ENCODE results near the gene ANO1. TPM values are rescaled to one million over a fixed set of nuclear protein-coding genes. Genes with fewer than 3 reads are reported as not detected.

ANO1 gene
- total RNA-seq, 6 experiments from 2014 or later = 32.1 to 292 (median 78.0) TPM

DNA sequence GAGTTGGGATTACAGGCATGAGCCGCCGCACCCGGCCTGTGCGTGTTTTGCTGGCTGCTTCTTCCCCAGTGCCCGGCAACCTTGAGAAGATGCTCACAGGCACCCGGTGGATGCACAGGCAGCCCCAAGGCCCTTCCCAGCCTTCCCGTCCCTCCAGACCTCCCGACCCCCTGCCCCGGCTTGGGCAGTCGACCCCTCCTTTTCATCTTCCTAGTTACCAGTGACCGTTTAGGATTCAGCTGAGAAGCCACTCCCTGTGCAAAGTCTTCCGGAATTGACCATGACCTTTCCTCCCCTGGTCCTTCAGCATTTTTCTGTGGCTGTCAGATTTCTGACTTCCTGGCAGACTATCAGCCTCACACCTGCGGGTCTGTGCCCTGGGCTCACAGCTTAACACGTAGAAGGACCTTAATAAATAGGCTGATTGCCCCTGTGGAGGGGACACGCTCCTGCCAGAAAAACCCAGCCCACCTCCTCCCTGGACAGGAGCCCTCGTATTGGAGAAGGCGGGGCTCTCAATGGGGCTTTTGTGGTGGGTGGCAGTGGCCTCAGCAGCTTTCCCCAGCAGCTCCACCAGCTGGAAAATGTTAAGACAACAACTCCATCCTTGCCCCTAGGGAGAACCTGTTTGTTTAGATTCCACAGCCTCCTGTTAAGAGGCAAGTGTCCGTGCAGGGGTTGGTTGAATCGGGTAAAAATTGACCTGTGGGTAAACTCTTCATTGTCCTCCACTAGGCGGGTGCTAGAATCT, 10.4 kb upstream of the ANO1 start:
- peak in 1 of 3 donors; percentile 39 for DNase-seq
- intact Hi-C loops (cut with DNase I) = loop anchor here in 1 of 2 donors (10.0 kb wide), 1 partner anchor 113 kb away; no protein-coding TSS in a partner anchor

DNA sequence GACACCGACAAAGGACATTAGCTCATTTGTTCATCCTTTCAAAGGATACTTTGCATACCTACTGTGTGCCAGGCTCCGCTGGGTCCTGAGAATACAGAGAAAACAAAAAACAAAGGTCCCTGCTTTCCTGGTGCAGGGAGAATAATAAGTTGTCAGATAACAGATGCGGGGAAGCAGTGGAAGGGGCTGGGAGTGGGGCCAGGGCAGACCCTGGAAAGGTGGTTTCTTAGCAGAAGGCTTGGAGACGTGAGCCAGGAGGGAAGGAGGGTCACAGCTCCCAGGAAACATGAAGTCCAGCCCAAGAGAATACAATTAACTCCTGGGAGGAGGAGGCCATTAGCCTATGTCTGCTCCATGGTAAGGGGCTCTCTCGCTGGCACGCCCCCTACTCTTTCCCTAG, 9.8 kb upstream of the ANO1 start:
- no peak for TF ChIP-seq POLR2A (IDR thresholded peaks at IDR 0.05)
- TF ChIP-seq, protein P1, sequence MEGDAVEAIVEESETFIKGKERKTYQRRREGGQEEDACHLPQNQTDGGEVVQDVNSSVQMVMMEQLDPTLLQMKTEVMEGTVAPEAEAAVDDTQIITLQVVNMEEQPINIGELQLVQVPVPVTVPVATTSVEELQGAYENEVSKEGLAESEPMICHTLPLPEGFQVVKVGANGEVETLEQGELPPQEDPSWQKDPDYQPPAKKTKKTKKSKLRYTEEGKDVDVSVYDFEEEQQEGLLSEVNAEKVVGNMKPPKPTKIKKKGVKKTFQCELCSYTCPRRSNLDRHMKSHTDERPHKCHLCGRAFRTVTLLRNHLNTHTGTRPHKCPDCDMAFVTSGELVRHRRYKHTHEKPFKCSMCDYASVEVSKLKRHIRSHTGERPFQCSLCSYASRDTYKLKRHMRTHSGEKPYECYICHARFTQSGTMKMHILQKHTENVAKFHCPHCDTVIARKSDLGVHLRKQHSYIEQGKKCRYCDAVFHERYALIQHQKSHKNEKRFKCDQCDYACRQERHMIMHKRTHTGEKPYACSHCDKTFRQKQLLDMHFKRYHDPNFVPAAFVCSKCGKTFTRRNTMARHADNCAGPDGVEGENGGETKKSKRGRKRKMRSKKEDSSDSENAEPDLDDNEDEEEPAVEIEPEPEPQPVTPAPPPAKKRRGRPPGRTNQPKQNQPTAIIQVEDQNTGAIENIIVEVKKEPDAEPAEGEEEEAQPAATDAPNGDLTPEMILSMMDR (IDR thresholded peaks at IDR 0.05) = no peak
- no peak overlapping the region for H3K27ac ChIP-seq
- H3K4me1 ChIP-seq = peaks cover 0 to 12% (median 0%) of the 10 kb centered on the region in 4 donors
- intact Hi-C loops (cut with DNase I) = loop anchor here in 1 of 2 donors (10.0 kb wide), 1 partner anchor 114 kb away; no protein-coding TSS in a partner anchor
- no peaks in the 10 kb centered on the region for H3K9me3 ChIP-seq
- DNase-seq (no peak), ATAC-seq (no peak)
- no peak overlapping the region for H3K4me3 ChIP-seq
- no peaks in the 10 kb centered on the region for H3K27me3 ChIP-seq
- 47% methylated on average over 4 of the region's 6 CpGs for WGBS (ENCODE audit: insufficient coverage, low coverage, low lambda C conversion rate, missing lambda C conversion rate)
- H3K36me3 ChIP-seq = no peaks in the 10 kb centered on the region

More for the DNA sequence above, 10.4 kb upstream of the ANO1 start:
- H3K27ac ChIP-seq = no peak overlapping the region
- no peaks in the 10 kb centered on the region for H3K27me3 ChIP-seq
- WGBS (ENCODE audit: insufficient coverage, low coverage, low lambda C conversion rate, missing lambda C conversion rate) = 25% methylated on average over 10 of the region's 20 CpGs
- ATAC-seq = peak in 2 of 4 donors; percentile 26 to 36
- TF ChIP-seq, protein P1 (IDR thresholded peaks at IDR 0.05) = no peak
- TF ChIP-seq POLR2A (IDR thresholded peaks at IDR 0.05) = no peak
- H3K36me3 ChIP-seq = no peaks in the 10 kb centered on the region
- peaks cover 0 to 6% (median 0%) of the 10 kb centered on the region in 4 donors for H3K4me1 ChIP-seq
- H3K9me3 ChIP-seq = no peaks in the 10 kb centered on the region
- no peak overlapping the region for H3K4me3 ChIP-seq

DNA sequence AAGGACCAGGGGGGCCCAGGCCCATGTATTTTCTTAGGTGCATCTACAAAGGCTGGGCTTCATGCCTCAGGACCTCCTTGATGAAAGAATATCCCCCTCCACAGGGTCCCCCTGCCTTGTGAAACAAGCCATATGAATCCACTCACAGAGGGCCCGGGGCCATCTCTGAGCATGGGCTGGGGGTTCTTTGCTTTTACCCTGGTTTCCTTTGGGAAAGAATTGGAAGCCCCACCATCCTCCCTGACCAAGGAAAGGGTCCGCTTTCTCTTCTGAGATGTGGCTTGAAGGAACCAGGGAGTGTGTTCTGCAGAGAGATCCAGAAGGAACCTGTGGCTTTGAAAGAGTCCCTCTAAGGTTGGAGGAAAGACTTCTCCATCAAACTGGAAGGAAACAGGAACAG, 9.2 kb upstream of the ANO1 start:
- no peaks in the 10 kb centered on the region for H3K36me3 ChIP-seq
- 89% methylated on average over 1 of the region's 2 CpGs for WGBS (ENCODE audit: insufficient coverage, low coverage, low lambda C conversion rate, missing lambda C conversion rate)
- no peak overlapping the region for H3K27ac ChIP-seq
- peak in 1 of 3 donors; percentile 16 for DNase-seq
- H3K9me3 ChIP-seq = no peaks in the 10 kb centered on the region
- H3K4me1 ChIP-seq = peaks cover 0 to 18% (median 0%) of the 10 kb centered on the region in 4 donors
- no peaks in the 10 kb centered on the region for H3K27me3 ChIP-seq
- TF ChIP-seq, protein P1 (IDR thresholded peaks at IDR 0.05) = no peak
- no peak for TF ChIP-seq POLR2A (IDR thresholded peaks at IDR 0.05)
- no peak for ATAC-seq
- H3K4me3 ChIP-seq = no peak overlapping the region
- intact Hi-C loops (cut with DNase I) = loop anchor here in 1 of 2 donors (10.0 kb wide), 1 partner anchor 114 kb away; no protein-coding TSS in a partner anchor

DNA sequence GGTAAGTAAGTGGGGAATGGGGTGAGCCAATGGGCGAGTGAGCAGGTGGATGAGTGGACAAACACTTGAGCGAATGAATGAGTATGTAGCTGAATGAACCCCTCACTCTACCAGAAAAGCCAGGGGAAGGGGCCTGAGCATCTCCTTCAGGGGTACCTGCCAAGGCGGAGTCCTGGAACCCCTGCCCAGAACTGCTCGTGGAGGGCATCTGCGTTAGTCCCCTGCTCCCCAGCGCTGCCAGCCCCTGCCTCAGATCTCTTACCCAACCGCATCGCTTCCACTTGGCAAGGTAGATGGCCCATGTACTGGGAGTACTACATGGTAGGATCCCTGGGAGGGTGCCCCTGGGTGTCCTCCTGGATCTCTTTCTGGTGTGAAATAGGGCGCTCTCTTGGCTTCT, 7.4 kb upstream of the ANO1 start:
- no peak for TF ChIP-seq POLR2A (IDR thresholded peaks at IDR 0.05)
- TF ChIP-seq, protein P1 (IDR thresholded peaks at IDR 0.05) = no peak
- WGBS (ENCODE audit: insufficient coverage, low coverage, low lambda C conversion rate, missing lambda C conversion rate) = 69% methylated on average over 4 of the region's 9 CpGs
- Histone ChIP-seq H3K27ac (no peak overlapping the region), H3K9me3 (no peaks in the 10 kb centered on the region), H3K4me1 (peaks cover 0 to 34% (median 6%) of the 10 kb centered on the region in 4 donors), H3K27me3 (no peaks in the 10 kb centered on the region), H3K4me3 (no peak overlapping the region), H3K36me3 (no peaks in the 10 kb centered on the region)
- intact Hi-C loops (cut with DNase I) = no loop called here
- DNase-seq (peak in 1 of 3 donors; percentile 36), ATAC-seq (no peak)
